SU-DHL-6 (cell line): ENCODE data around the gene HAVCR1.
"Not testable (repeated sequence)": the region's sequence is repeated elsewhere in the genome, so short reads cannot be mapped to it uniquely, and the experiment has no call there.

ENCODE experiments used
- H2AFZ ChIP-seq: fragments of 200-600 bp; sonication (generic); 2 replicates; pipeline ENCODE4 v1.6.1; 2014; ENCODE audit warnings: low read depth, mild to moderate bottlenecking, moderate library complexity, mixed read lengths, antibody characterized with exemption, low read length; ENCODE audit not compliant: severe bottlenecking
- H3F3A ChIP-seq: fragments of 200-600 bp; shearing (Covaris generic); 2 replicates; pipeline ENCODE4 v1.6.0; 2016; ENCODE audit warnings: antibody characterized with exemption, mild to moderate bottlenecking; ENCODE audit not compliant: insufficient read depth
- H3K27ac ChIP-seq: fragments of 200-600 bp; sonication (generic); 2 replicates; pipeline ENCODE4 v1.5.1; 2016; ENCODE audit warnings: low read depth, mild to moderate bottlenecking, low read length, moderate library complexity, mixed read lengths
- H3K27me3 ChIP-seq: fragments of 200-600 bp; sonication (generic), shearing (Covaris generic); 2 replicates; pipeline ENCODE4 v1.6.0; 2014; ENCODE audit warnings: mild to moderate bottlenecking, low read length
- H3K36me3 ChIP-seq: fragments of 200-600 bp; sonication (generic); 2 replicates; pipeline ENCODE4 v1.6.1; 2014; ENCODE audit warnings: mild to moderate bottlenecking, low read length, mixed read lengths
- H3K4me2 ChIP-seq: fragments of 300-600, 200-600 bp; shearing (Covaris generic), sonication (generic); 2 replicates; pipeline ENCODE4 v1.6.0; 2014; ENCODE audit warnings: low read length, low read depth, mild to moderate bottlenecking; ENCODE audit not compliant: poor library complexity, severe bottlenecking
- H3K4me3 ChIP-seq: fragments of 200-600 bp; sonication (generic); 2 replicates; pipeline ENCODE4 v1.5.1; 2014; ENCODE audit warnings: antibody characterized with exemption, low read length, mild to moderate bottlenecking, mixed read lengths; ENCODE audit not compliant: insufficient read depth, poor library complexity, severe bottlenecking
- H3K79me2 ChIP-seq: fragments of 200-600 bp; sonication (generic); 2 replicates; pipeline ENCODE4 v1.6.1; 2014; ENCODE audit warnings: mild to moderate bottlenecking, low read length, moderate library complexity; ENCODE audit not compliant: insufficient read depth
- H3K9ac ChIP-seq: fragments of 200-600 bp; sonication (generic); 2 replicates; pipeline ENCODE4 v1.7.0; 2014; ENCODE audit warnings: mild to moderate bottlenecking, low read length
- H3K9me2 ChIP-seq: fragments of 200-600 bp; sonication (generic); replicated peaks from 2 replicates; pipeline ENCODE4 v1.6.1; 2014; ENCODE audit warnings: low read length; ENCODE audit not compliant: insufficient read depth
- H3K9me3 ChIP-seq: fragments of 200-600 bp; sonication (generic); 2 replicates; pipeline ENCODE4 v1.6.1; 2014; ENCODE audit warnings: low read length, mixed read lengths; ENCODE audit not compliant: insufficient read depth
- H4K20me1 ChIP-seq: fragments of 200-600 bp; sonication (generic); 2 replicates; pipeline ENCODE4 v1.6.1; 2014; ENCODE audit warnings: low read depth, mild to moderate bottlenecking, antibody characterized with exemption, low read length, moderate library complexity, mixed read lengths
- CTCF ChIP-seq: fragments of 200-600 bp; sonication (generic); IDR thresholded peaks from one replicate; pipeline ENCODE4 v1.5.1; 2017; ENCODE audit warnings: antibody characterized with exemption, mild to moderate bottlenecking, low read length, moderate library complexity; ENCODE audit not compliant: insufficient read depth, poor library complexity, severe bottlenecking
- EZH2phosphoT487 ChIP-seq: fragments of 200-600 bp; sonication (generic), shearing (Covaris generic); conservative IDR thresholded peaks from 2 replicates; pipeline ENCODE4 v1.6.1; 2018; ENCODE audit warnings: mild to moderate bottlenecking, antibody characterized with exemption, low read length, moderate library complexity, mixed read lengths

Gene HAVCR1

GRCh38 chr5:157033071-157033583, 25.8 kb downstream of the HAVCR1 start:
- TF ChIP-seq CTCF = no peak
- no peak for TF ChIP-seq EZH2phosphoT487
- no peak overlapping the region for H3K4me3 ChIP-seq
- H3K79me2 ChIP-seq = no peaks in the 10 kb centered on the region
- no peaks in the 10 kb centered on the region for H3F3A ChIP-seq
- H3K36me3 ChIP-seq = no peaks in the 10 kb centered on the region
- H3K4me2 ChIP-seq = no peak overlapping the region
- no peaks in the 10 kb centered on the region for H3K9me3 ChIP-seq
- H2AFZ ChIP-seq = no peak overlapping the region
- no peaks in the 10 kb centered on the region for H4K20me1 ChIP-seq
- no peak overlapping the region for H3K9ac ChIP-seq
- H3K27ac ChIP-seq = no peak overlapping the region
- H3K27me3 ChIP-seq = no peaks in the 10 kb centered on the region
- no peaks in the 10 kb centered on the region for H3K9me2 ChIP-seq

GRCh38 chr5:157030692-157031091, 28.2 kb downstream of the HAVCR1 start:
- no peak for TF ChIP-seq EZH2phosphoT487
- TF ChIP-seq CTCF = no peak
- no peak overlapping the region for H3K27ac ChIP-seq
- no peak overlapping the region for H2AFZ ChIP-seq
- no peaks in the 10 kb centered on the region for H3K36me3 ChIP-seq
- H4K20me1 ChIP-seq = no peaks in the 10 kb centered on the region
- H3K79me2 ChIP-seq = no peaks in the 10 kb centered on the region
- H3F3A ChIP-seq = no peaks in the 10 kb centered on the region
- no peak overlapping the region for H3K4me2 ChIP-seq
- H3K9ac ChIP-seq = no peak overlapping the region
- no peaks in the 10 kb centered on the region for H3K9me3 ChIP-seq
- H3K27me3 ChIP-seq = no peaks in the 10 kb centered on the region
- no peak overlapping the region for H3K4me3 ChIP-seq
- no peaks in the 10 kb centered on the region for H3K9me2 ChIP-seq

GRCh38 chr5:157029457-157029856, 29.5 kb downstream of the HAVCR1 start:
- no peak overlapping the region for H3K27ac ChIP-seq
- H3K9ac ChIP-seq = no peak overlapping the region
- no peak overlapping the region for H3K4me3 ChIP-seq
- no peaks in the 10 kb centered on the region for H3K9me3 ChIP-seq
- no peaks in the 10 kb centered on the region for H4K20me1 ChIP-seq
- H3K4me2 ChIP-seq = no peak overlapping the region
- no peaks in the 10 kb centered on the region for H3K9me2 ChIP-seq
- H3F3A ChIP-seq = no peaks in the 10 kb centered on the region
- TF ChIP-seq CTCF = no peak
- no peak for TF ChIP-seq EZH2phosphoT487
- H2AFZ ChIP-seq = no peak overlapping the region
- H3K36me3 ChIP-seq = no peaks in the 10 kb centered on the region
- no peaks in the 10 kb centered on the region for H3K79me2 ChIP-seq
- no peaks in the 10 kb centered on the region for H3K27me3 ChIP-seq

- H3K36me3 ChIP-seq, H3K9me2 ChIP-seq, H3K4me3 ChIP-seq, H2AFZ ChIP-seq, H3K9me3 ChIP-seq, H3K27ac ChIP-seq, H3K27me3 ChIP-seq, H3K9ac ChIP-seq, H3K79me2 ChIP-seq, H4K20me1 ChIP-seq, H3K4me2 ChIP-seq, H3F3A ChIP-seq: not testable (repeated sequence)
Observed at GRCh38 chr5:157027663-157028062, 31.3 kb downstream of the HAVCR1 start.
